SK-N-SH treated with all-trans-retinoic acid at 6 μM for 48 hours (cell line): ENCODE data around the gene VSIG1.

Source experiments
- ATAC-seq: fragments of 200-7000 bp; cut with Tn5 transposase; 3 replicates; pipeline ENCODE4 v1.9.1; 2020; ENCODE audit warnings: mild to moderate bottlenecking, moderate library complexity
- ARNTL ChIP-seq: fragments of 450-650 bp; formaldehyde crosslinking; IDR thresholded peaks from 2 replicates; pipeline ENCODE4 v1.5.0; 2020; ENCODE audit warnings: low read depth, mild to moderate bottlenecking, moderate library complexity, borderline replicate concordance
- BACH2 ChIP-seq: fragments of 250-450 bp; sonication (Bioruptor Pico); IDR thresholded peaks from 2 replicates; pipeline ENCODE4 v1.9.0; 2021; ENCODE audit warnings: mild to moderate bottlenecking, borderline replicate concordance
- CSDC2 ChIP-seq: fragments of 250-450 bp; sonication (Bioruptor Pico); IDR thresholded peaks from 2 replicates; pipeline ENCODE4 v1.5.0; 2020; ENCODE audit warnings: mild to moderate bottlenecking, moderate library complexity
- ESRRG ChIP-seq: fragments of 250-450 bp; sonication (Bioruptor Pico); IDR thresholded peaks from 2 replicates; pipeline ENCODE4 v1.6.1; 2021; ENCODE audit warnings: mild to moderate bottlenecking
- GLIS3 ChIP-seq: fragments of 250-450 bp; sonication (Bioruptor Pico); IDR thresholded peaks from 2 replicates; pipeline ENCODE4 v1.5.0; 2020; ENCODE audit warnings: mild to moderate bottlenecking, moderate library complexity
- ISL1 ChIP-seq: fragments of 250-450 bp; sonication (Bioruptor Pico); IDR thresholded peaks from 2 replicates; pipeline ENCODE4 v2.1.2; 2022; ENCODE audit warnings: mild to moderate bottlenecking, moderate library complexity
- OSR1 ChIP-seq: fragments of 250-450 bp; sonication (Bioruptor Pico); IDR thresholded peaks from 2 replicates; pipeline ENCODE4 v1.8.0; 2022; ENCODE audit warnings: moderate library complexity, mild to moderate bottlenecking, inconsistent platforms
- PPARA ChIP-seq: fragments of 250-450 bp; sonication (Bioruptor Pico); IDR thresholded peaks from 2 replicates; pipeline ENCODE4 v1.5.0; 2020; ENCODE audit warnings: mild to moderate bottlenecking, borderline replicate concordance
- RARB ChIP-seq: fragments of 250-450 bp; sonication (Bioruptor Pico); IDR thresholded peaks from 2 replicates; pipeline ENCODE4 v1.8.0; 2021; ENCODE audit warnings: mild to moderate bottlenecking, moderate library complexity
- SNAI2 ChIP-seq: fragments of 250-450 bp; sonication (Bioruptor Pico); IDR thresholded peaks from 2 replicates; pipeline ENCODE4 v1.5.0; 2020; ENCODE audit warnings: mild to moderate bottlenecking, moderate library complexity
- TCF4 ChIP-seq: fragments of 250-450 bp; sonication (Bioruptor Pico); IDR thresholded peaks from 2 replicates; pipeline ENCODE4 v1.8.0; 2021; ENCODE audit warnings: mild to moderate bottlenecking, moderate library complexity, borderline replicate concordance
- TOX ChIP-seq: fragments of 250-450 bp; sonication (Bioruptor Pico); IDR thresholded peaks from 2 replicates; pipeline ENCODE4 v1.8.0; 2021; ENCODE audit warnings: mild to moderate bottlenecking, moderate library complexity, borderline replicate concordance
- ZC3H10 ChIP-seq: fragments of 250-450 bp; sonication (Bioruptor Pico); IDR thresholded peaks from 2 replicates; pipeline ENCODE4 v1.5.1; 2021; ENCODE audit warnings: mild to moderate bottlenecking, moderate library complexity
- ZFP3 ChIP-seq: fragments of 250-450 bp; sonication (Bioruptor Pico); IDR thresholded peaks from 2 replicates; pipeline ENCODE4 v1.5.0; 2020; ENCODE audit warnings: mild to moderate bottlenecking, moderate library complexity
- ZFP30 ChIP-seq: fragments of 450-650 bp; formaldehyde crosslinking; IDR thresholded peaks from 2 replicates; pipeline ENCODE4 v1.5.0; 2022; ENCODE audit warnings: mild to moderate bottlenecking, moderate library complexity
- ZNF565 ChIP-seq: fragments of 450-650 bp; formaldehyde crosslinking; conservative IDR thresholded peaks from 2 replicates; pipeline ENCODE4 v1.5.0; 2020; ENCODE audit warnings: low read depth, mild to moderate bottlenecking, moderate library complexity
- ZNF70 ChIP-seq: fragments of 450-650 bp; formaldehyde crosslinking; IDR thresholded peaks from 2 replicates; pipeline ENCODE4 v1.5.0; 2020; ENCODE audit warnings: mild to moderate bottlenecking, moderate library complexity
- ZNF8 ChIP-seq: fragments of 450-650 bp; formaldehyde crosslinking; IDR thresholded peaks from 2 replicates; pipeline ENCODE4 v1.5.0; 2020; ENCODE audit warnings: mild to moderate bottlenecking, moderate library complexity
- TF ChIP-seq, protein P1 (sequence below): fragments of 250-450 bp; sonication (Bioruptor Pico); IDR thresholded peaks from 2 replicates; pipeline ENCODE4 v1.5.0; 2020; ENCODE audit warnings: mild to moderate bottlenecking, moderate library complexity
- TF ChIP-seq, protein P2 (sequence below): fragments of 250-450 bp; sonication (Bioruptor Pico); IDR thresholded peaks from 2 replicates; pipeline ENCODE4 v1.8.0; 2021; ENCODE audit warnings: low read depth, mild to moderate bottlenecking, moderate library complexity, borderline replicate concordance
- TF ChIP-seq, protein P3 (sequence below): fragments of 250-450 bp; sonication (Bioruptor Pico); IDR thresholded peaks from 2 replicates; pipeline ENCODE4 v1.8.0; 2020; ENCODE audit warnings: mild to moderate bottlenecking, moderate library complexity, borderline replicate concordance
- TF ChIP-seq, protein P4 (sequence below): fragments of 250-450 bp; sonication (Bioruptor Pico); IDR thresholded peaks from 2 replicates; pipeline ENCODE4 v1.5.1; 2020; ENCODE audit warnings: low read depth, mild to moderate bottlenecking, moderate library complexity
- TF ChIP-seq, protein P5 (sequence below): fragments of 250-450 bp; sonication (Bioruptor Pico); IDR thresholded peaks from 2 replicates; pipeline ENCODE4 v1.5.1; 2021; ENCODE audit warnings: mild to moderate bottlenecking, moderate library complexity

Gene VSIG1

DNA sequence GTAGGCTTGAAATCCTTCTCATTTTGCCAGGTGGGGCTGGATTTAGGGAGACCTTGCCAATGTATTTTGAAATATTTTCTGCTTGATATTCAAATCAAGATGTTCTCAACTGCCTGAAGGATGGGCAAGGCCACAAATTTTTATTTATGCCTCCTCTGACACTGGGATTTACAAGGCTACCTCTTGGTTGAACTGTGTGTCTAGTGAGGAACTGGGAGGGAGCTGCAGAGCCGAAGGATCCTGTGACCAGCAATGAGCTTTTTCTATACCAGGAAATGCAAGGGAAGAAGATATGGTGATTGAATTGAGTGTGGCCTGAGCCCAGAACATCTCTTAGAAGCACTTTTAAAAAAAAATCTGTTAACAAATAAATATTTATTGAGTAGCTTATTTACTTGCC is 14.9 kb downstream of the VSIG1 start:
- TF ChIP-seq CSDC2 = no peak
- no peak for ATAC-seq

DNA sequence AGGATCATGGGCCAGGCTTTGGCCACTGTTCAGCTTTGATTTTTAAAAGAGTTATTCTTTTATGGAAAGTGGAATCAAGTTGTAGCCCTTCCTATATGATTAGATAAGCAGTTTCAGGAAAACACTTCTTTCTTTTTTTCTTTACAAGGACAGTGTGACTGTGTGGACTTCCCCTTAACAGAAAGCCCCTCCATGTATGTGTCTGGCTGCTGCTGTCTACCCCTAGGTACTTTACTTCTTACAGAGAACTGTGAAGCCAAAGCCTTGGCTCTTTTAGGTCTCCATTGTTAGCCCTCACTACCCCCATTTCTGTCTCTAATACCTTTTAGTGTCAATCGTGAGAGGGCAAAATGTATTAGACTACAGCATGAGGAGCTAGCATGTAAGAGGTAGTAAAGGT is 19.1 kb downstream of the VSIG1 start:
- ATAC-seq = no peak
- TF ChIP-seq RARB (no peak), PPARA (CRISPR knock-in tag) (no peak), ISL1 (CRISPR knock-in tag) (no peak), ZNF70 (CRISPR knock-in tag) (no peak), BACH2 (CRISPR knock-in tag) (no peak), ZFP3 (CRISPR knock-in tag) (no peak), TOX (CRISPR knock-in tag) (no peak), ZNF565 (no peak), ZNF8 (no peak), GLIS3 (no peak), TCF4 (CRISPR knock-in tag) (no peak), SNAI2 (CRISPR knock-in tag) (no peak), OSR1 (CRISPR knock-in tag) (no peak), ESRRG (CRISPR knock-in tag) (no peak)
- TF ChIP-seq, protein P1, sequence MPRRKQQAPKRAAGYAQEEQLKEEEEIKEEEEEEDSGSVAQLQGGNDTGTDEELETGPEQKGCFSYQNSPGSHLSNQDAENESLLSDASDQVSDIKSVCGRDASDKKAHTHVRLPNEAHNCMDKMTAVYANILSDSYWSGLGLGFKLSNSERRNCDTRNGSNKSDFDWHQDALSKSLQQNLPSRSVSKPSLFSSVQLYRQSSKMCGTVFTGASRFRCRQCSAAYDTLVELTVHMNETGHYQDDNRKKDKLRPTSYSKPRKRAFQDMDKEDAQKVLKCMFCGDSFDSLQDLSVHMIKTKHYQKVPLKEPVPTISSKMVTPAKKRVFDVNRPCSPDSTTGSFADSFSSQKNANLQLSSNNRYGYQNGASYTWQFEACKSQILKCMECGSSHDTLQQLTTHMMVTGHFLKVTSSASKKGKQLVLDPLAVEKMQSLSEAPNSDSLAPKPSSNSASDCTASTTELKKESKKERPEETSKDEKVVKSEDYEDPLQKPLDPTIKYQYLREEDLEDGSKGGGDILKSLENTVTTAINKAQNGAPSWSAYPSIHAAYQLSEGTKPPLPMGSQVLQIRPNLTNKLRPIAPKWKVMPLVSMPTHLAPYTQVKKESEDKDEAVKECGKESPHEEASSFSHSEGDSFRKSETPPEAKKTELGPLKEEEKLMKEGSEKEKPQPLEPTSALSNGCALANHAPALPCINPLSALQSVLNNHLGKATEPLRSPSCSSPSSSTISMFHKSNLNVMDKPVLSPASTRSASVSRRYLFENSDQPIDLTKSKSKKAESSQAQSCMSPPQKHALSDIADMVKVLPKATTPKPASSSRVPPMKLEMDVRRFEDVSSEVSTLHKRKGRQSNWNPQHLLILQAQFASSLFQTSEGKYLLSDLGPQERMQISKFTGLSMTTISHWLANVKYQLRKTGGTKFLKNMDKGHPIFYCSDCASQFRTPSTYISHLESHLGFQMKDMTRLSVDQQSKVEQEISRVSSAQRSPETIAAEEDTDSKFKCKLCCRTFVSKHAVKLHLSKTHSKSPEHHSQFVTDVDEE (CRISPR knock-in tag) = no peak
- TF ChIP-seq, protein P2, sequence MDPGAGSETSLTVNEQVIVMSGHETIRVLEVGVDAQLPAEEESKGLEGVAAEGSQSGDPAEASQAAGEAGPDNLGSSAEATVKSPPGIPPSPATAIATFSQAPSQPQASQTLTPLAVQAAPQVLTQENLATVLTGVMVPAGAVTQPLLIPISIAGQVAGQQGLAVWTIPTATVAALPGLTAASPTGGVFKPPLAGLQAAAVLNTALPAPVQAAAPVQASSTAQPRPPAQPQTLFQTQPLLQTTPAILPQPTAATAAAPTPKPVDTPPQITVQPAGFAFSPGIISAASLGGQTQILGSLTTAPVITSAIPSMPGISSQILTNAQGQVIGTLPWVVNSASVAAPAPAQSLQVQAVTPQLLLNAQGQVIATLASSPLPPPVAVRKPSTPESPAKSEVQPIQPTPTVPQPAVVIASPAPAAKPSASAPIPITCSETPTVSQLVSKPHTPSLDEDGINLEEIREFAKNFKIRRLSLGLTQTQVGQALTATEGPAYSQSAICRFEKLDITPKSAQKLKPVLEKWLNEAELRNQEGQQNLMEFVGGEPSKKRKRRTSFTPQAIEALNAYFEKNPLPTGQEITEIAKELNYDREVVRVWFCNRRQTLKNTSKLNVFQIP = no peak

DNA sequence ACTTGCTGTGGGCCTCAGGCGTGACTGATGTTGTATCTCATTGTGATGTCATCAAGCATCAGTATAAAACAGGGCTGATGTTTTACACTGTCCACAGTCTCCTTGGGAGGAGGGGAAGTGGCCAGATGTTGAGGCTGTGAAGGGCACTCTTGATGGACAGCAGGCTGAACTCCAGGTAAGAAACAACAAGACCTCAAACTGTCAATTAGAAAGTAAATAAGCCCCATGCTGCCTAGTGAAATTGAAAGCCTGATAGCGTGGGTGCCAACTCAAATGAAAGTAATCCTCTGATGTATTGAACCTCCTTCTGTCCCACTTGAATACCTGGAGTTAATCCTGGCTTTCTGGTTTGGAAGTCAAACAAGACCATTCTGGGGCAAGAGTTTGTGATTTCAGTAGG is 19.7 kb downstream of the VSIG1 start:
- TF ChIP-seq ZNF8 (no peak), ARNTL (CRISPR knock-in tag) (no peak), TCF4 (CRISPR knock-in tag) (no peak), RARB (no peak), ZNF565 (no peak), BACH2 (CRISPR knock-in tag) (no peak)
- TF ChIP-seq, protein P3, sequence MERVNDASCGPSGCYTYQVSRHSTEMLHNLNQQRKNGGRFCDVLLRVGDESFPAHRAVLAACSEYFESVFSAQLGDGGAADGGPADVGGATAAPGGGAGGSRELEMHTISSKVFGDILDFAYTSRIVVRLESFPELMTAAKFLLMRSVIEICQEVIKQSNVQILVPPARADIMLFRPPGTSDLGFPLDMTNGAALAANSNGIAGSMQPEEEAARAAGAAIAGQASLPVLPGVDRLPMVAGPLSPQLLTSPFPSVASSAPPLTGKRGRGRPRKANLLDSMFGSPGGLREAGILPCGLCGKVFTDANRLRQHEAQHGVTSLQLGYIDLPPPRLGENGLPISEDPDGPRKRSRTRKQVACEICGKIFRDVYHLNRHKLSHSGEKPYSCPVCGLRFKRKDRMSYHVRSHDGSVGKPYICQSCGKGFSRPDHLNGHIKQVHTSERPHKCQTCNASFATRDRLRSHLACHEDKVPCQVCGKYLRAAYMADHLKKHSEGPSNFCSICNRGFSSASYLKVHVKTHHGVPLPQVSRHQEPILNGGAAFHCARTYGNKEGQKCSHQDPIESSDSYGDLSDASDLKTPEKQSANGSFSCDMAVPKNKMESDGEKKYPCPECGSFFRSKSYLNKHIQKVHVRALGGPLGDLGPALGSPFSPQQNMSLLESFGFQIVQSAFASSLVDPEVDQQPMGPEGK (CRISPR knock-in tag) = no peak
- TF ChIP-seq, protein P4, sequence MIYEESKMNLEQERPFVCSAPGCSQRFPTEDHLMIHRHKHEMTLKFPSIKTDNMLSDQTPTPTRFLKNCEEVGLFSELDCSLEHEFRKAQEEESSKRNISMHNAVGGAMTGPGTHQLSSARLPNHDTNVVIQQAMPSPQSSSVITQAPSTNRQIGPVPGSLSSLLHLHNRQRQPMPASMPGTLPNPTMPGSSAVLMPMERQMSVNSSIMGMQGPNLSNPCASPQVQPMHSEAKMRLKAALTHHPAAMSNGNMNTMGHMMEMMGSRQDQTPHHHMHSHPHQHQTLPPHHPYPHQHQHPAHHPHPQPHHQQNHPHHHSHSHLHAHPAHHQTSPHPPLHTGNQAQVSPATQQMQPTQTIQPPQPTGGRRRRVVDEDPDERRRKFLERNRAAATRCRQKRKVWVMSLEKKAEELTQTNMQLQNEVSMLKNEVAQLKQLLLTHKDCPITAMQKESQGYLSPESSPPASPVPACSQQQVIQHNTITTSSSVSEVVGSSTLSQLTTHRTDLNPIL (CRISPR knock-in tag) = no peak
- TF ChIP-seq, protein P5, sequence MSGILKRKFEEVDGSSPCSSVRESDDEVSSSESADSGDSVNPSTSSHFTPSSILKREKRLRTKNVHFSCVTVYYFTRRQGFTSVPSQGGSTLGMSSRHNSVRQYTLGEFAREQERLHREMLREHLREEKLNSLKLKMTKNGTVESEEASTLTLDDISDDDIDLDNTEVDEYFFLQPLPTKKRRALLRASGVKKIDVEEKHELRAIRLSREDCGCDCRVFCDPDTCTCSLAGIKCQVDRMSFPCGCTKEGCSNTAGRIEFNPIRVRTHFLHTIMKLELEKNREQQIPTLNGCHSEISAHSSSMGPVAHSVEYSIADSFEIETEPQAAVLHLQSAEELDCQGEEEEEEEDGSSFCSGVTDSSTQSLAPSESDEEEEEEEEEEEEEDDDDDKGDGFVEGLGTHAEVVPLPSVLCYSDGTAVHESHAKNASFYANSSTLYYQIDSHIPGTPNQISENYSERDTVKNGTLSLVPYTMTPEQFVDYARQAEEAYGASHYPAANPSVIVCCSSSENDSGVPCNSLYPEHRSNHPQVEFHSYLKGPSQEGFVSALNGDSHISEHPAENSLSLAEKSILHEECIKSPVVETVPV (CRISPR knock-in tag) = no peak
- no peak for ATAC-seq

DNA sequence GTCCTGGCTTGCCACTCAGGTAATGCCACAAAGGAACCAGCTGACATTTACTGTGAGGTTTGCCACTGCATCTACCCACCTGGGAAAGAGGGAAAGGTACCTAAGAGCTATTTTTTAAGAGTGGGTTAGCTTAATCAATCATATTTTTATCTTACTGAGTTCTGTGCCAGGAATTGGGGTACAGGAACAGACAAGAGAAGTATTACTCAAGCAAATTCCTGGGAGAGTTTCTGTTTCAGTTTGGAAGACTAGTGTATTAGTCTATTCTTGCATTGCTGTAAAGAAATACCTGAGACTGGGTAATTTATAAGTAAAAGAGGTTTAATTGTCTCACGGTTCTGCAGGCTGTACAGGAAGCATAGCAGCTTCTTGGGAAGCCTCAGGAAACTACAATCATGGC is 23.3 kb downstream of the VSIG1 start:
- ATAC-seq = no peak
- TF ChIP-seq, protein P2 = no peak
- TF ChIP-seq GLIS3 = no peak
- no peak for TF ChIP-seq ISL1 (CRISPR knock-in tag)
- no peak for TF ChIP-seq CSDC2
- no peak for TF ChIP-seq ARNTL (CRISPR knock-in tag)
- TF ChIP-seq ZFP30 (CRISPR knock-in tag) = no peak
- no peak for TF ChIP-seq TOX (CRISPR knock-in tag)
- no peak for TF ChIP-seq ZFP3 (CRISPR knock-in tag)
- no peak for TF ChIP-seq ZC3H10 (CRISPR knock-in tag)
- no peak for TF ChIP-seq SNAI2 (CRISPR knock-in tag)
- no peak for TF ChIP-seq ZNF70 (CRISPR knock-in tag)
- TF ChIP-seq, protein P3 (CRISPR knock-in tag) = no peak
- TF ChIP-seq TCF4 (CRISPR knock-in tag) = no peak
- TF ChIP-seq ZNF565 = no peak
- TF ChIP-seq PPARA (CRISPR knock-in tag) = no peak
- no peak for TF ChIP-seq BACH2 (CRISPR knock-in tag)
- no peak for TF ChIP-seq OSR1 (CRISPR knock-in tag)
- TF ChIP-seq ESRRG (CRISPR knock-in tag) = no peak
